HG03558 (cell line): ENCODE results near the gene SCN2B.

ENCODE experiments used
- ATAC-seq: cut with Tn5 transposase; IDR thresholded peaks from one replicate; pipeline ENCODE4 v1.9.1; 2021; ENCODE audit warnings: moderate number of reproducible peaks; ENCODE audit not compliant: unreplicated experiment; ENCODE audit errors: extremely low read depth

Gene SCN2B

GRCh38 chr11:118156531-118157185, 19.8 kb downstream of the SCN2B start:
- ATAC-seq = no peak

- no peak for ATAC-seq
These were observed 20.5 kb downstream of the SCN2B start for GRCh38 chr11:118155776-118156530.

- ATAC-seq = no peak
These were observed 21.8 kb downstream of the SCN2B start for GRCh38 chr11:118154641-118155040.

- no peak for ATAC-seq
These were observed 22.5 kb downstream of the SCN2B start for GRCh38 chr11:118153976-118154375.

GRCh38 chr11:118153516-118153915, 22.9 kb downstream of the SCN2B start:
- no peak for ATAC-seq

- ATAC-seq = no peak
These were observed 23.6 kb downstream of the SCN2B start, which contains the start of gene SCN4B for GRCh38 chr11:118152552-118153471. Gene SCN4B (minus strand): TSS chr11:118152823. CDS start chr11:118152673, 150 bp downstream.

- ATAC-seq = no peak
These were observed 24.4 kb downstream of the SCN2B start for GRCh38 chr11:118152020-118152551.

GRCh38 chr11:118151431-118151830, 25.0 kb downstream of the SCN2B start:
- ATAC-seq = no peak

GRCh38 chr11:118149493-118149892, 26.9 kb downstream of the SCN2B start:
- ATAC-seq = no peak

- ATAC-seq = no peak
These were observed 27.6 kb downstream of the SCN2B start for GRCh38 chr11:118148856-118149255.

GRCh38 chr11:118148240-118148639, 28.2 kb downstream of the SCN2B start:
- ATAC-seq = no peak

- ATAC-seq = no peak
These were observed 28.9 kb downstream of the SCN2B start for GRCh38 chr11:118147502-118147901.

- no peak for ATAC-seq
These were observed 29.9 kb downstream of the SCN2B start for GRCh38 chr11:118146554-118146953.

GRCh38 chr11:118145285-118146227, 30.9 kb downstream of the SCN2B start:
- ATAC-seq = no peak

- ATAC-seq = no peak
These were observed 31.9 kb downstream of the SCN2B start for GRCh38 chr11:118144301-118145268.

- no peak for ATAC-seq
These were observed 32.7 kb downstream of the SCN2B start for GRCh38 chr11:118143661-118144185.

- ATAC-seq = no peak
These were observed 33.6 kb downstream of the SCN2B start for GRCh38 chr11:118142809-118143208.

- ATAC-seq = no peak
These were observed 34.4 kb downstream of the SCN2B start for GRCh38 chr11:118142081-118142480.
